Adrenal gland (tissue), 12 donors: ENCODE results near the gene LGALS8. TPM values are rescaled to one million over a fixed set of nuclear protein-coding genes. Genes with fewer than 3 reads are reported as not detected.

Experiments
- DNase-seq, 7 donors: peaks; one replicate each; pipeline ENCODE4 v3.0.0-alpha.2; 2019 to 2020
- H3K27ac ChIP-seq, 5 donors: fragments of 200-600 bp; sonication (generic) in 4 of 5; 1 replicate in 3 of 5; 2 replicates in 2 of 5; pipeline versions ENCODE4 v1.5.1 to v1.8.0; 2016 to 2020; ENCODE audit warnings: mild to moderate bottlenecking in 1 of 5
- H3K27me3 ChIP-seq: fragments of 200-600 bp; 2 replicates; pipeline ENCODE4 v1.8.0; 2021
- H3K36me3 ChIP-seq, 2 donors: fragments of 200-600 bp; replicated peaks in 1 of 2; 1 replicate in 1 of 2; 2 replicates in 1 of 2; pipeline versions ENCODE4 v1.5.1 to v1.8.0; 2018 to 2022
- H3K4me1 ChIP-seq, 2 donors: fragments of 200-600 bp; replicated peaks in 1 of 2; 1 replicate in 1 of 2; 2 replicates in 1 of 2; pipeline versions ENCODE4 v1.5.1 to v1.8.0; 2018 to 2021
- H3K4me3 ChIP-seq, 4 donors: fragments of 200-600 bp; sonication (generic) in 3 of 4; one replicate each; pipeline ENCODE4 v1.5.1; 2016 to 2018
- H3K9me3 ChIP-seq, 3 donors: fragments of 200-600 bp; sonication (generic) in 1 of 3; replicated peaks in 1 of 3; 1 replicate in 2 of 3; 2 replicates in 1 of 3; pipeline versions ENCODE4 v1.5.1 to v1.8.0; 2016 to 2021
- CTCF ChIP-seq, 6 experiments: fragments of 450-650 bp in 4 of 6; fragments of 200-600 bp in 2 of 6; sonication (generic) in 1 of 6; IDR thresholded peaks; 1 replicate in 5 of 6; 2 replicates in 1 of 6; pipeline versions ENCODE4 v1.5.1 to v1.8.0; 2016 to 2021; ENCODE audit warnings: antibody characterized with exemption in 6 of 6, mild to moderate bottlenecking in 2 of 6, moderate library complexity in 1 of 6
- POLR2A ChIP-seq, 2 donors: fragments of 450-650 bp; IDR thresholded peaks; one replicate each; pipeline ENCODE4 v1.6.1; 2017; ENCODE audit warnings: antibody characterized with exemption in 2 of 2, mild to moderate bottlenecking in 2 of 2, moderate library complexity in 1 of 2
- WGBS, 4 donors: extraction: QIAGEN DNeasy Blood & Tissue Kit in 2 of 4; methylation state at CpG; one replicate each; pipeline versions ENCODE4 v1.1.5 to v1.1.7; 2013 to 2017; 5-methylcytosine and 5-hydroxymethylcytosine counted together
- intact Hi-C, 2 donors: fragments of 100-400 bp; cut with DNase I; formaldehyde crosslinking; loops; one replicate each; pipeline versions ENCODE4 v1.14.1 to v1.15.0; 2022 to 2023
- polyA plus RNA-seq, 3 donors: library from polyadenylated mRNA; stranded (reverse); fragments of 200-250 nt in 2 of 3; fragments of 350-450 nt in 1 of 3; fragmentation: Illumina TruSeq in 1 of 3; extraction: RNeasy Lipid Tissue Mini Kit (QIAGEN cat#74804) in 1 of 3; gene quantifications; one replicate each; pipeline ENCODE4 v1.2.3, GENCODE V29; 2013 to 2014
- total RNA-seq, 9 donors: library from RNA; depleted of rRNA in 4 of 9; stranded (reverse); fragments of >200 nt in 4 of 9; fragments of 120-200 nt in 1 of 9; fragmentation: NEBNext Ultra II Directional in 1 of 9; extraction: Animal tissue kit (Norgen Biotek cat#: 25700) in 1 of 9; gene quantifications; one replicate each; pipeline versions ENCODE4 v1.1.0 to v1.2.4, GENCODE V29; 2013 to 2023
- donor health status: healthy with polysubstance abuse.
- donor health status: Bipolar disorder and iron deficiency.
- donor health status: DM: yes; HTN: yes; CAD: no.
- donor health status: DM: no; HTN: no; CAD: no.
- donor health status: DM: no; HTN: no; CAD: no.
- donor health status: DM: yes; HTN: yes; CAD: no.

Gene LGALS8
- total and polyA plus RNA-seq, 12 donors = 23.2 to 100 (median 54.6) TPM

GRCh38 chr1:236515443-236515958, 8.3 kb upstream of the LGALS8 start:
- TF ChIP-seq CTCF (IDR thresholded peaks at IDR 0.05) (no peak), POLR2A (IDR thresholded peaks at IDR 0.05) (no peak)
- intact Hi-C loops = no loop called here
- no peaks in the 10 kb centered on the region for H3K4me1 ChIP-seq
- H3K4me3 ChIP-seq = no peak overlapping the region
- no peaks in the 10 kb centered on the region for H3K27me3 ChIP-seq
- no peaks in the 10 kb centered on the region for H3K36me3 ChIP-seq
- no peak for DNase-seq
- WGBS, 4 donors = 66 to 73% (median 70%) methylated on average over 4 of the region's 4 CpGs
- no peak overlapping the region for H3K27ac ChIP-seq
- no peaks in the 10 kb centered on the region for H3K9me3 ChIP-seq

- DNase-seq = no peak
- no peaks in the 10 kb centered on the region for H3K36me3 ChIP-seq
- no peaks in the 10 kb centered on the region for H3K9me3 ChIP-seq
- no peak overlapping the region for H3K4me3 ChIP-seq
- no peak for TF ChIP-seq CTCF (IDR thresholded peaks at IDR 0.05)
- no peak for TF ChIP-seq POLR2A (IDR thresholded peaks at IDR 0.05)
- H3K4me1 ChIP-seq = no peaks in the 10 kb centered on the region
- intact Hi-C loops = no loop called here
- H3K27ac ChIP-seq = no peak overlapping the region
- WGBS, 4 donors = 46 to 64% (median 60%) methylated on average over 8 of the region's 8 CpGs
- no peaks in the 10 kb centered on the region for H3K27me3 ChIP-seq
Observed at GRCh38 chr1:236516929-236517704, 6.7 kb upstream of the LGALS8 start.

GRCh38 chr1:236518322-236518721, 5.5 kb upstream of the LGALS8 start:
- 60 to 82% (median 71%) methylated on average over 5 of the region's 5 CpGs for WGBS, 4 donors
- Histone ChIP-seq H3K27ac (no peak overlapping the region), H3K27me3 (no peaks in the 10 kb centered on the region), H3K36me3 (no peaks in the 10 kb centered on the region), H3K4me1 (peaks cover 3 to 5% of the 10 kb centered on the region in 2 donors), H3K4me3 (no peak overlapping the region), H3K9me3 (no peaks in the 10 kb centered on the region)
- intact Hi-C loops = no loop called here
- no peak for DNase-seq
- TF ChIP-seq POLR2A (IDR thresholded peaks at IDR 0.05) = no peak
- TF ChIP-seq CTCF (IDR thresholded peaks at IDR 0.05) = no peak

- no peak overlapping the region for H3K27ac ChIP-seq
- H3K36me3 ChIP-seq = no peaks in the 10 kb centered on the region
- DNase-seq = no peak
- peaks cover 4 to 10% of the 10 kb centered on the region in 2 donors for H3K4me1 ChIP-seq
- H3K4me3 ChIP-seq = no peak overlapping the region
- no peaks in the 10 kb centered on the region for H3K27me3 ChIP-seq
- TF ChIP-seq CTCF (IDR thresholded peaks at IDR 0.05) = no peak
- intact Hi-C loops = no loop called here
- no peaks in the 10 kb centered on the region for H3K9me3 ChIP-seq
- 61 to 77% (median 69%) methylated on average over 4 of the region's 4 CpGs for WGBS, 4 donors
Observed at GRCh38 chr1:236520445-236521005, 3.3 kb upstream of the LGALS8 start.
